ENCODE measurements around the gene CYSRT1. TPM values are rescaled to one million over a fixed set of nuclear protein-coding genes. Genes with fewer than 3 reads are reported as not detected.

Gene CYSRT1
- total RNA-seq, result under 1 TPM; 0.17 to 0.26 TPM

- H3K4me3 Mint-ChIP-seq, result peak within 1 kb of the TSS; percentile 85
- no peaks in the 10 kb centered on the region for H3K9me3 Mint-ChIP-seq
- CTCF ChIA-PET, result interaction anchor here (0.8 to 1.0 kb wide), 2 partner anchors 157 to 178 kb away, joined by 3 read pairs; no protein-coding TSS in a partner anchor
- peak; percentile 30 for DNase-seq
- H3K36me3 Mint-ChIP-seq (ENCODE audit: low read depth), result no peaks in the 10 kb centered on the region
- intact Hi-C loops (cut with micrococcal nuclease), result loop anchor here (10.0 kb wide), 1 partner anchor 340 kb away; the partner anchor contains the start of gene TRAF2
- peaks cover 2% of the 10 kb centered on the region for H3K27me3 Mint-ChIP-seq (ENCODE audit: low read depth)
- no peak within 1 kb of the TSS for H3K27ac Mint-ChIP-seq
- H3K4me1 Mint-ChIP-seq (ENCODE audit: low read depth), result peaks cover 8% of the 10 kb centered on the region
Measured at GRCh38 chr9:137224830-137225694, at the start of gene CYSRT1. Gene CYSRT1 (plus strand): TSS chr9:137225174. CDS start chr9:137225622, 448 bp downstream.

GRCh38 chr9:137175345-137175961, 49.5 kb upstream of the CYSRT1 start:
- H3K27me3 Mint-ChIP-seq (ENCODE audit: low read depth), result peaks cover 9% of the 10 kb centered on the region
- H3K27ac Mint-ChIP-seq, result no peak overlapping the region
- H3K36me3 Mint-ChIP-seq (ENCODE audit: low read depth), result peaks cover 2% of the 10 kb centered on the region
- H3K4me1 Mint-ChIP-seq (ENCODE audit: low read depth), result peaks cover 8% of the 10 kb centered on the region
- intact Hi-C loops (cut with micrococcal nuclease), result loop anchor here (5.0 kb wide), 1 partner anchor 58 kb away; no protein-coding TSS in a partner anchor
- CTCF ChIA-PET, result interaction anchor here (0.6 to 1.9 kb wide), 6 partner anchors 12 to 108 kb away, joined by 3 to 5 read pairs (median 3); no protein-coding TSS in a partner anchor
- no peaks in the 10 kb centered on the region for H3K9me3 Mint-ChIP-seq
- peak; percentile 60 for DNase-seq
- no peak overlapping the region for H3K4me3 Mint-ChIP-seq

GRCh38 chr9:137176302-137177182, 48.4 kb upstream of the CYSRT1 start:
- H3K9me3 Mint-ChIP-seq, result no peaks in the 10 kb centered on the region
- H3K27me3 Mint-ChIP-seq (ENCODE audit: low read depth), result peaks cover 4% of the 10 kb centered on the region
- intact Hi-C loops (cut with micrococcal nuclease), result loop anchor here (5.0 kb wide), 1 partner anchor 59 kb away; no protein-coding TSS in a partner anchor
- CTCF ChIA-PET, result interaction anchor here (0.7 to 1.9 kb wide), 4 partner anchors 13 to 268 kb away, joined by 3 to 5 read pairs (median 4); no protein-coding TSS in a partner anchor
- DNase-seq, result no peak
- H3K4me3 Mint-ChIP-seq, result no peak overlapping the region
- H3K36me3 Mint-ChIP-seq (ENCODE audit: low read depth), result peaks cover 2% of the 10 kb centered on the region
- H3K27ac Mint-ChIP-seq, result no peak overlapping the region
- H3K4me1 Mint-ChIP-seq (ENCODE audit: low read depth), result peaks cover 8% of the 10 kb centered on the region

- intact Hi-C loops (cut with micrococcal nuclease), result loop anchor here (5.0 kb wide), 1 partner anchor 61 kb away; no protein-coding TSS in a partner anchor
- Mint-ChIP-seq H3K36me3 (ENCODE audit: low read depth) (peaks cover 5% of the 10 kb centered on the region), H3K27me3 (ENCODE audit: low read depth) (no peaks in the 10 kb centered on the region), H3K27ac (no peak overlapping the region), H3K9me3 (no peaks in the 10 kb centered on the region), H3K4me3 (no peak overlapping the region), H3K4me1 (ENCODE audit: low read depth) (peaks cover 5% of the 10 kb centered on the region)
- DNase-seq, result no peak
- CTCF ChIA-PET, result interaction anchor here (1.1 kb wide), 1 partner anchor 58 kb away, joined by 3 read pairs; no protein-coding TSS in a partner anchor
Measured at GRCh38 chr9:137178201-137178938, 46.6 kb upstream of the CYSRT1 start.

GRCh38 chr9:137178939-137179630, 45.9 kb upstream of the CYSRT1 start:
- no peaks in the 10 kb centered on the region for H3K27me3 Mint-ChIP-seq (ENCODE audit: low read depth)
- H3K36me3 Mint-ChIP-seq (ENCODE audit: low read depth), result peaks cover 5% of the 10 kb centered on the region
- no peak overlapping the region for H3K4me3 Mint-ChIP-seq
- H3K27ac Mint-ChIP-seq, result peak overlapping the region; percentile 53
- CTCF ChIA-PET, result no interaction called here
- no peaks in the 10 kb centered on the region for H3K9me3 Mint-ChIP-seq
- DNase-seq, result no peak
- intact Hi-C loops (cut with micrococcal nuclease), result loop anchor here (5.0 kb wide), 1 partner anchor 62 kb away; no protein-coding TSS in a partner anchor
- H3K4me1 Mint-ChIP-seq (ENCODE audit: low read depth), result peaks cover 6% of the 10 kb centered on the region

GRCh38 chr9:137179761-137180160, 45.2 kb upstream of the CYSRT1 start:
- CTCF ChIA-PET, result no interaction called here
- Mint-ChIP-seq H3K27ac (no peak overlapping the region), H3K9me3 (no peaks in the 10 kb centered on the region), H3K27me3 (ENCODE audit: low read depth) (no peaks in the 10 kb centered on the region), H3K36me3 (ENCODE audit: low read depth) (peaks cover 8% of the 10 kb centered on the region), H3K4me1 (ENCODE audit: low read depth) (peaks cover 9% of the 10 kb centered on the region), H3K4me3 (no peak overlapping the region)
- no peak for DNase-seq
- intact Hi-C loops (cut with micrococcal nuclease), result loop anchor here (5.0 kb wide), 1 partner anchor 62 kb away; no protein-coding TSS in a partner anchor

GRCh38 chr9:137180491-137180890, 44.5 kb upstream of the CYSRT1 start:
- intact Hi-C loops (cut with micrococcal nuclease), result no loop called here
- peaks cover 9% of the 10 kb centered on the region for H3K4me1 Mint-ChIP-seq (ENCODE audit: low read depth)
- no peaks in the 10 kb centered on the region for H3K9me3 Mint-ChIP-seq
- no peak overlapping the region for H3K4me3 Mint-ChIP-seq
- H3K36me3 Mint-ChIP-seq (ENCODE audit: low read depth), result peaks cover 8% of the 10 kb centered on the region
- no peaks in the 10 kb centered on the region for H3K27me3 Mint-ChIP-seq (ENCODE audit: low read depth)
- DNase-seq, result no peak
- CTCF ChIA-PET, result interaction anchor here (0.5 kb wide), 1 partner anchor 113 kb away, joined by 3 read pairs; no protein-coding TSS in a partner anchor
- no peak overlapping the region for H3K27ac Mint-ChIP-seq

GRCh38 chr9:137181680-137182079, 43.3 kb upstream of the CYSRT1 start:
- Mint-ChIP-seq H3K36me3 (ENCODE audit: low read depth) (peaks cover 8% of the 10 kb centered on the region), H3K4me3 (no peak overlapping the region), H3K27ac (no peak overlapping the region), H3K27me3 (ENCODE audit: low read depth) (no peaks in the 10 kb centered on the region), H3K9me3 (no peaks in the 10 kb centered on the region), H3K4me1 (ENCODE audit: low read depth) (peaks cover 12% of the 10 kb centered on the region)
- intact Hi-C loops (cut with micrococcal nuclease), result no loop called here
- no peak for DNase-seq
- CTCF ChIA-PET, result no interaction called here

- H3K27ac Mint-ChIP-seq, result no peak overlapping the region
- H3K36me3 Mint-ChIP-seq (ENCODE audit: low read depth), result peaks cover 7% of the 10 kb centered on the region
- no peaks in the 10 kb centered on the region for H3K27me3 Mint-ChIP-seq (ENCODE audit: low read depth)
- no peak for DNase-seq
- no peaks in the 10 kb centered on the region for H3K9me3 Mint-ChIP-seq
- intact Hi-C loops (cut with micrococcal nuclease), result no loop called here
- peaks cover 23% of the 10 kb centered on the region for H3K4me1 Mint-ChIP-seq (ENCODE audit: low read depth)
- H3K4me3 Mint-ChIP-seq, result no peak overlapping the region
- CTCF ChIA-PET, result no interaction called here
Measured at GRCh38 chr9:137182836-137183235, 42.1 kb upstream of the CYSRT1 start.

- peaks cover 25% of the 10 kb centered on the region for H3K4me1 Mint-ChIP-seq (ENCODE audit: low read depth)
Measured at GRCh38 chr9:137183980-137184595, 40.9 kb upstream of the CYSRT1 start.

More at GRCh38 chr9:137183980-137184595, 40.9 kb upstream of the CYSRT1 start:
- Mint-ChIP-seq H3K4me3 (no peak overlapping the region), H3K9me3 (no peaks in the 10 kb centered on the region), H3K27me3 (ENCODE audit: low read depth) (no peaks in the 10 kb centered on the region), H3K27ac (no peak overlapping the region), H3K36me3 (ENCODE audit: low read depth) (peaks cover 8% of the 10 kb centered on the region)
- intact Hi-C loops (cut with micrococcal nuclease), result no loop called here
- DNase-seq, result no peak
- CTCF ChIA-PET, result interaction anchor here (0.6 kb wide), 1 partner anchor 97 kb away, joined by 3 read pairs; the partner anchor contains the start of gene MAN1B1
